ENCODE data around the gene SLC30A7.

DNA sequence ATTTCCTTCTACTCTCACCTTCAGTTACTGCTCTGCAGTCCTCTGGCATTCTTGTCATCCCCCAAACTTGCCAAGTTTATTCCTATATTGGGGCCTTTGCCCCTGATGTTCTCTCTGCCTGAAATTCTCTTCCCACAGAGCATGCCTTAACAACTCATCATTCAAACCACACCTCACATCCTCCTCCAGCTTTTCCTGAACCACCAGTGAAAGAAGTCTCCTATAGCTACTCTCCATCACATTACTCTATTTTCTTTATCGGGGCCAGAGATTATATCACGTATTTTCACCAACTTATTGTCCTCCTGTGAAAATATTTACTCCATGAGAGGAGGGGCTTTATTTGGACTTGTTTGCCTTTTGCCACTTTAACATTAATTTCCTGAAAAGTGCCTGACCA, 33.3 kb upstream of the SLC30A7 start:
- TF ChIP-seq TOX (CRISPR knock-in tag; IDR thresholded peaks at IDR 0.05; ENCODE audit: borderline replicate concordance), result no peak
- TF ChIP-seq, protein P1, sequence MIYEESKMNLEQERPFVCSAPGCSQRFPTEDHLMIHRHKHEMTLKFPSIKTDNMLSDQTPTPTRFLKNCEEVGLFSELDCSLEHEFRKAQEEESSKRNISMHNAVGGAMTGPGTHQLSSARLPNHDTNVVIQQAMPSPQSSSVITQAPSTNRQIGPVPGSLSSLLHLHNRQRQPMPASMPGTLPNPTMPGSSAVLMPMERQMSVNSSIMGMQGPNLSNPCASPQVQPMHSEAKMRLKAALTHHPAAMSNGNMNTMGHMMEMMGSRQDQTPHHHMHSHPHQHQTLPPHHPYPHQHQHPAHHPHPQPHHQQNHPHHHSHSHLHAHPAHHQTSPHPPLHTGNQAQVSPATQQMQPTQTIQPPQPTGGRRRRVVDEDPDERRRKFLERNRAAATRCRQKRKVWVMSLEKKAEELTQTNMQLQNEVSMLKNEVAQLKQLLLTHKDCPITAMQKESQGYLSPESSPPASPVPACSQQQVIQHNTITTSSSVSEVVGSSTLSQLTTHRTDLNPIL (CRISPR knock-in tag; IDR thresholded peaks at IDR 0.05; ENCODE audit: low read depth), result no peak
- TF ChIP-seq, protein P2, sequence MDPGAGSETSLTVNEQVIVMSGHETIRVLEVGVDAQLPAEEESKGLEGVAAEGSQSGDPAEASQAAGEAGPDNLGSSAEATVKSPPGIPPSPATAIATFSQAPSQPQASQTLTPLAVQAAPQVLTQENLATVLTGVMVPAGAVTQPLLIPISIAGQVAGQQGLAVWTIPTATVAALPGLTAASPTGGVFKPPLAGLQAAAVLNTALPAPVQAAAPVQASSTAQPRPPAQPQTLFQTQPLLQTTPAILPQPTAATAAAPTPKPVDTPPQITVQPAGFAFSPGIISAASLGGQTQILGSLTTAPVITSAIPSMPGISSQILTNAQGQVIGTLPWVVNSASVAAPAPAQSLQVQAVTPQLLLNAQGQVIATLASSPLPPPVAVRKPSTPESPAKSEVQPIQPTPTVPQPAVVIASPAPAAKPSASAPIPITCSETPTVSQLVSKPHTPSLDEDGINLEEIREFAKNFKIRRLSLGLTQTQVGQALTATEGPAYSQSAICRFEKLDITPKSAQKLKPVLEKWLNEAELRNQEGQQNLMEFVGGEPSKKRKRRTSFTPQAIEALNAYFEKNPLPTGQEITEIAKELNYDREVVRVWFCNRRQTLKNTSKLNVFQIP (CRISPR knock-in tag; IDR thresholded peaks at IDR 0.05; ENCODE audit: borderline replicate concordance, low read depth), result no peak
- TF ChIP-seq GLIS3 (CRISPR knock-in tag; IDR thresholded peaks at IDR 0.05), result no peak
- TF ChIP-seq PPARA (CRISPR knock-in tag; IDR thresholded peaks at IDR 0.05; ENCODE audit: borderline replicate concordance), result no peak
- TF ChIP-seq RARB (CRISPR knock-in tag; IDR thresholded peaks at IDR 0.05), result no peak
- no peak for TF ChIP-seq ARNTL (CRISPR knock-in tag; IDR thresholded peaks at IDR 0.05; ENCODE audit: borderline replicate concordance, low read depth)
- TF ChIP-seq ZC3H10 (CRISPR knock-in tag; IDR thresholded peaks at IDR 0.05), result no peak
- TF ChIP-seq ZFP30 (CRISPR knock-in tag; IDR thresholded peaks at IDR 0.05), result no peak
- no peak for TF ChIP-seq TSHZ2 (CRISPR knock-in tag; IDR thresholded peaks at IDR 0.05)
- no peak for TF ChIP-seq ZFP3 (CRISPR knock-in tag; IDR thresholded peaks at IDR 0.05)
- TF ChIP-seq, protein P3, sequence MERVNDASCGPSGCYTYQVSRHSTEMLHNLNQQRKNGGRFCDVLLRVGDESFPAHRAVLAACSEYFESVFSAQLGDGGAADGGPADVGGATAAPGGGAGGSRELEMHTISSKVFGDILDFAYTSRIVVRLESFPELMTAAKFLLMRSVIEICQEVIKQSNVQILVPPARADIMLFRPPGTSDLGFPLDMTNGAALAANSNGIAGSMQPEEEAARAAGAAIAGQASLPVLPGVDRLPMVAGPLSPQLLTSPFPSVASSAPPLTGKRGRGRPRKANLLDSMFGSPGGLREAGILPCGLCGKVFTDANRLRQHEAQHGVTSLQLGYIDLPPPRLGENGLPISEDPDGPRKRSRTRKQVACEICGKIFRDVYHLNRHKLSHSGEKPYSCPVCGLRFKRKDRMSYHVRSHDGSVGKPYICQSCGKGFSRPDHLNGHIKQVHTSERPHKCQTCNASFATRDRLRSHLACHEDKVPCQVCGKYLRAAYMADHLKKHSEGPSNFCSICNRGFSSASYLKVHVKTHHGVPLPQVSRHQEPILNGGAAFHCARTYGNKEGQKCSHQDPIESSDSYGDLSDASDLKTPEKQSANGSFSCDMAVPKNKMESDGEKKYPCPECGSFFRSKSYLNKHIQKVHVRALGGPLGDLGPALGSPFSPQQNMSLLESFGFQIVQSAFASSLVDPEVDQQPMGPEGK (CRISPR knock-in tag; IDR thresholded peaks at IDR 0.05; ENCODE audit: borderline replicate concordance), result no peak
